ENCODE measurements around the gene STRADA.

The STRADA gene

DNA sequence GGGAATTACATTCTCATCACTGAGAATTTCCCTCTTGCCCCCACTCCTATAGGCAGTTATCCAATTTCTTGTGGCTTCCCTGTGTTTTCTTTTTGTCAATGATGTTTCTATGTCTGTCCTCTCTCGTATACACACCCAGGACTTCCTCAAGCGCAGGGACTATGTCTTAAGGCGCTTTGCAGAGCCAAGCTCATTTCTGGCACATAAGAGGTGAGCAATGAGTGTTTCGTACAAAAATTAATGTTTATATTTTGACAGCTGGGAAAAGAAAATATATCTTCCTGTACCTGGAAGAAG, 33.3 kb upstream of the STRADA start:
- Histone ChIP-seq H3K4me2 (peak overlapping the region; percentile 91), H3K9me3 (no peaks in the 10 kb centered on the region), H3K9ac (peak overlapping the region; percentile 97), H3K36me3 (peaks cover 49% of the 10 kb centered on the region), H3K4me1 (peaks cover 53% of the 10 kb centered on the region), H3K4me3 (peak overlapping the region; percentile 91), H4K20me1 (peaks cover 91% of the 10 kb centered on the region), H3K27me3 (no peaks in the 10 kb centered on the region), H3K27ac (peak overlapping the region; percentile 95)
- TF ChIP-seq Cebpa-rat (IDR thresholded peaks at IDR 0.05), result no peak

GRCh38 chr17:63774141-63774968, 32.8 kb upstream of the STRADA start, which contains the start of gene DDX42:
Gene DDX42, plus strand, starts transcription at chr17:63774170. Its CDS starts 12,880 bp downstream, at chr17:63787050.
- TF ChIP-seq Cebpa-rat (IDR thresholded peaks at IDR 0.05), result no peak
- H3K27ac ChIP-seq, result peak within 1 kb of the TSS; percentile 95
- H3K36me3 ChIP-seq, result peaks cover 49% of the 10 kb centered on the region
- peak within 1 kb of the TSS; percentile 91 for H3K4me3 ChIP-seq
- H3K4me2 ChIP-seq, result peak within 1 kb of the TSS; percentile 97
- H3K27me3 ChIP-seq, result no peaks in the 10 kb centered on the region
- H3K9ac ChIP-seq, result peak within 1 kb of the TSS; percentile 97
- peaks cover 91% of the 10 kb centered on the region for H4K20me1 ChIP-seq
- H3K9me3 ChIP-seq, result no peaks in the 10 kb centered on the region
- H3K4me1 ChIP-seq, result peaks cover 53% of the 10 kb centered on the region

GRCh38 chr17:63773272-63774140, 31.9 kb upstream of the STRADA start, which contains the start of gene CCDC47:
Gene CCDC47, minus strand, starts transcription at chr17:63773597. Its CDS starts 7,422 bp downstream, at chr17:63766175.
- Histone ChIP-seq H3K27me3 (no peaks in the 10 kb centered on the region), H3K4me1 (peaks cover 53% of the 10 kb centered on the region), H3K4me2 (peak within 1 kb of the TSS; percentile 97), H4K20me1 (peaks cover 91% of the 10 kb centered on the region), H3K36me3 (peaks cover 49% of the 10 kb centered on the region), H3K4me3 (peak within 1 kb of the TSS; percentile 91), H3K9ac (peak within 1 kb of the TSS; percentile 97), H3K9me3 (no peaks in the 10 kb centered on the region), H3K27ac (peak within 1 kb of the TSS; percentile 95)
- peak; percentile 78 for TF ChIP-seq Cebpa-rat (IDR thresholded peaks at IDR 0.05)

- Histone ChIP-seq H4K20me1 (peaks cover 91% of the 10 kb centered on the region), H3K4me1 (peaks cover 52% of the 10 kb centered on the region)
Observed at GRCh38 chr17:63772801-63773271, 31.2 kb upstream of the STRADA start.

DNA sequence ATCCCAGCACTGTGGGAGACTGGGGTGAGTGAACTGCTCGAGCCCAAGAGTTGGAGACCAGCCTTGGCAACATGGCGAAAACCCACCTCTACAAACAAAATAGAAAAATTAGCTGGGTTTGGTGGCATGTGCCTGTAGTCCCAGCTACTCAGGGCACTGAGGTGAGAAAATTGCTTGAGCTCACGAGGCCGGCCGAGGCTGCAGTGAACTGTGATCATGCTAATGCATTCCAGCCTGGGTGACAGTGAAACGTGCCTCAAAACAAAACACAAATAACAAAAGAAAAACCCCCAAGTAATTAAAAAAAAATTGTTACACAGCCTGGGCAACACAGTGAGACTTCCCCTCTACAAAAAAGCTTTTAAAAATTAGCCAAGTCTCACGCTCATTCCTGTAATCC, 26.8 kb upstream of the STRADA start:
- no peak overlapping the region for H3K27ac ChIP-seq
- H3K4me2 ChIP-seq, result no peak overlapping the region
- TF ChIP-seq Cebpa-rat (IDR thresholded peaks at IDR 0.05), result no peak
- no peaks in the 10 kb centered on the region for H3K27me3 ChIP-seq
- H3K9me3 ChIP-seq, result no peaks in the 10 kb centered on the region
- peaks cover 27% of the 10 kb centered on the region for H3K4me1 ChIP-seq
- H4K20me1 ChIP-seq, result peaks cover 91% of the 10 kb centered on the region
- no peak overlapping the region for H3K9ac ChIP-seq
- H3K4me3 ChIP-seq, result no peak overlapping the region
- H3K36me3 ChIP-seq, result peaks cover 69% of the 10 kb centered on the region

More at GRCh38 chr17:63772801-63773271, 31.2 kb upstream of the STRADA start:
- peak overlapping the region; percentile 97 for H3K4me2 ChIP-seq
- H3K9ac ChIP-seq, result peak overlapping the region; percentile 97
- peak overlapping the region; percentile 91 for H3K4me3 ChIP-seq
- peaks cover 49% of the 10 kb centered on the region for H3K36me3 ChIP-seq
- H3K27ac ChIP-seq, result peak overlapping the region; percentile 95
- no peaks in the 10 kb centered on the region for H3K27me3 ChIP-seq
- no peak for TF ChIP-seq Cebpa-rat (IDR thresholded peaks at IDR 0.05)
- H3K9me3 ChIP-seq, result no peaks in the 10 kb centered on the region

DNA sequence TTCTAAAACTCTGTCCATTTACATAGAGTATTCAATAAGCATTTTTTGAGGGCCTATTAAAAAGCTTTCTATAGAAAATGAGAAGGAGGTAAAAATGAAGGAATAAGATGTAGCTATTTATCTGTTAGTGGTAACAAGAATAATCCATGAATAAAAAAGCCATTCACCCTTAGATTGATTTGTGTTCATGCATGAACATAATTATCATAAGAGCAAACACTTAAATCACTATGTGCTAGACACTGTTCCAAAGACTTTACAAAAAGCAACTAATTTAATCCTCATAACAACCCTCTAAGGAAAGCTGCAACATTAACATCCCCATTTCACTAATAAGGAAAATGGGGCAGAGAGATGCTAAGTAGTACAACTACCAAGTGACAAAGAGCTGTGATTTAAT, 25.2 kb upstream of the STRADA start:
- Histone ChIP-seq H4K20me1 (peaks cover 91% of the 10 kb centered on the region), H3K36me3 (peaks cover 82% of the 10 kb centered on the region), H3K4me1 (peaks cover 34% of the 10 kb centered on the region), H3K9me3 (no peaks in the 10 kb centered on the region), H3K9ac (no peak overlapping the region), H3K4me3 (no peak overlapping the region), H3K27ac (no peak overlapping the region), H3K27me3 (no peaks in the 10 kb centered on the region), H3K4me2 (no peak overlapping the region)
- no peak for TF ChIP-seq Cebpa-rat (IDR thresholded peaks at IDR 0.05)

- no peak overlapping the region for H3K4me3 ChIP-seq
- H3K27me3 ChIP-seq, result no peaks in the 10 kb centered on the region
- TF ChIP-seq Cebpa-rat (IDR thresholded peaks at IDR 0.05), result no peak
- H3K4me1 ChIP-seq, result peaks cover 31% of the 10 kb centered on the region
- H3K4me2 ChIP-seq, result no peak overlapping the region
- H3K9ac ChIP-seq, result no peak overlapping the region
- H3K9me3 ChIP-seq, result no peaks in the 10 kb centered on the region
- H4K20me1 ChIP-seq, result peaks cover 81% of the 10 kb centered on the region
- H3K27ac ChIP-seq, result no peak overlapping the region
- peaks cover 86% of the 10 kb centered on the region for H3K36me3 ChIP-seq
Observed at GRCh38 chr17:63764716-63765115, 23.1 kb upstream of the STRADA start.

- H3K4me2 ChIP-seq, result peak overlapping the region; percentile 65
- H3K9ac ChIP-seq, result no peak overlapping the region
- peak overlapping the region; percentile 18; the same call in 1 of the 2 replicates for H3K27ac ChIP-seq
- peaks cover 31% of the 10 kb centered on the region for H3K4me1 ChIP-seq
- H3K27me3 ChIP-seq, result no peaks in the 10 kb centered on the region
- peaks cover 82% of the 10 kb centered on the region for H3K36me3 ChIP-seq
- TF ChIP-seq Cebpa-rat (IDR thresholded peaks at IDR 0.05), result no peak
- peaks cover 58% of the 10 kb centered on the region for H4K20me1 ChIP-seq
- H3K4me3 ChIP-seq, result no peak overlapping the region
- no peaks in the 10 kb centered on the region for H3K9me3 ChIP-seq
Observed at GRCh38 chr17:63762161-63763078, 20.8 kb upstream of the STRADA start.

Data from BLaER1 (cell line).